ENCODE measurements around the gene APC. TPM values are rescaled to one million over a fixed set of nuclear protein-coding genes. Genes with fewer than 3 reads are reported as not detected.

Gene APC
- total and polyA plus RNA-seq, 2 of the 8 experiments (the other 6 are each of a cell fraction or from before 2014, with no cell fraction given): 6.8 to 41.9 TPM

- Histone ChIP-seq H2AK5ac (ENCODE audit: low read depth, low read length) (no peak overlapping the region), H2BK120ac (replicated peaks; ENCODE audit: low read depth, low read length) (no peak overlapping the region), H4K5ac (ENCODE audit: insufficient read length, low read depth, low read length) (no peak overlapping the region), H3K79me1 (ENCODE audit: low read depth, low read length) (no peaks in the 10 kb centered on the region), H3K79me2 (ENCODE audit: control insufficient read depth in 1 of 2, insufficient read depth in 2 of 2, low read length in 2 of 2) (no peaks in the 10 kb centered on the region), H2BK5ac (ENCODE audit: low read depth, low read length) (no peak overlapping the region), H3K36me3 (ENCODE audit: control insufficient read depth in 2 of 4, insufficient read depth in 4 of 4, low read length in 3 of 4) (no peaks in the 10 kb centered on the region), H3K27me3 (replicated peaks in 1 of 4; ENCODE audit: control insufficient read depth in 3 of 4, extremely low read depth in 1 of 4, insufficient read depth in 3 of 4, low read length in 3 of 4) (no peaks in the 10 kb centered on the region; a peak in 1 of 7 replicates), H3K4me1 (replicated peaks in 1 of 4; ENCODE audit: control insufficient read depth in 3 of 4, insufficient read depth in 4 of 4, low read length in 3 of 4) (peaks cover 0 to 9% (median 0%) of the 10 kb centered on the region in 4 experiments; a peak in 2 of 7 replicates), H3K4me3 (ENCODE audit: extremely low read depth in 1 of 4, insufficient read depth in 2 of 4, low read depth in 3 of 4, low read length in 4 of 4) (peak overlapping the region in 1 of 4 experiments; percentile 34; a peak in 1 of 8 replicates), H2BK12ac (ENCODE audit: low read depth, low read length) (no peak overlapping the region), H2AFZ (ENCODE audit: low read length) (peak overlapping the region; percentile 96), H4K8ac (ENCODE audit: extremely low read depth, insufficient read depth, low read length) (no peak overlapping the region), H3K23me2 (ENCODE audit: low read depth, low read length) (no peaks in the 10 kb centered on the region), H3K27ac (ENCODE audit: low read depth, low read length) (no peak overlapping the region), H3K4ac (replicated peaks; ENCODE audit: insufficient read length, low read depth, low read length) (no peak overlapping the region), H3K23ac (ENCODE audit: insufficient read length) (no peak overlapping the region), H2BK20ac (ENCODE audit: low read length) (no peak overlapping the region), H3K9ac (replicated peaks in 1 of 4; ENCODE audit: extremely low read depth in 1 of 4, low read depth in 3 of 4, low read length in 3 of 4) (no peak overlapping the region), H3K4me2 (ENCODE audit: insufficient read depth in 1 of 2, low read depth in 2 of 2, low read length in 2 of 2) (peak overlapping the region in 1 of 2 experiments; percentile 31; a peak in 2 of 4 replicates), H3K18ac (ENCODE audit: extremely low read depth, low read length) (0 out of 2 replicates have a peak overlapping the region, but pooled peaks have one; percentile 42), H2BK15ac (ENCODE audit: low read length) (no peak overlapping the region), H4K91ac (replicated peaks; ENCODE audit: insufficient read length, low read length) (no peak overlapping the region), H3K56ac (replicated peaks; ENCODE audit: insufficient read length, low read depth, low read length) (no peak overlapping the region), H3K14ac (ENCODE audit: insufficient read length) (no peak overlapping the region), H4K20me1 (replicated peaks in 1 of 2; ENCODE audit: control insufficient read depth in 1 of 2, insufficient read depth in 2 of 2, low read length in 2 of 2) (no peaks in the 10 kb centered on the region), H3K9me3 (ENCODE audit: insufficient read depth in 2 of 2, low read depth in 1 of 2, low read length in 1 of 2) (no peaks in the 10 kb centered on the region)
- ChIA-PET CTCF (ENCODE audit: partially characterized antibody) (interaction anchor here (0.6 to 1.6 kb wide), 27 partner anchors 9 to 614 kb away, joined by 3 to 20 read pairs (median 3); partner anchors contain the start of gene SRP19), POLR2A (ENCODE audit: partially characterized antibody) (interaction anchor here (0.6 to 1.1 kb wide), 2 partner anchors 10 to 72 kb away, joined by 3 read pairs; no protein-coding TSS in a partner anchor)
- FAIRE-seq (peak; percentile 78), DNase-seq (ENCODE audit: low read depth in 1 of 2, low spot score in 2 of 2) (no peak)
- WGBS, 2 experiments (ENCODE audit: extremely low coverage in 1 of 2, insufficient coverage in 1 of 2, insufficient read length in 1 of 2, insufficient replicate concordance in 2 of 2, low coverage in 1 of 2, low lambda C conversion rate in 2 of 2, missing lambda C conversion rate in 1 of 2): 59% methylated on average over 7 of the region's 8 CpGs; no CpG with 5 or more reads in 1 of the 2 experiments
- TF ChIP-seq TCF12 (IDR thresholded peaks at IDR 0.05; ENCODE audit: low read depth, low read length) (no peak), KDM5A (IDR thresholded peaks at IDR 0.05; ENCODE audit: low read length) (no peak), TEAD4 (IDR thresholded peaks at IDR 0.05; ENCODE audit: low read depth, low read length) (no peak), BACH1 (IDR thresholded peaks at IDR 0.05; ENCODE audit: low read length) (no peak), MAX (IDR thresholded peaks at IDR 0.05) (no peak), TAF1 (IDR thresholded peaks at IDR 0.05; ENCODE audit: low read depth, low read length) (peak; percentile 69), CREB1 (IDR thresholded peaks at IDR 0.05) (peak; percentile 23; the same call in 1 of the 2 replicates), SIX5 (IDR thresholded peaks at IDR 0.05; ENCODE audit: low read depth, low read length) (no peak), CTCF (IDR thresholded peaks at IDR 0.05; ENCODE audit: control extremely low read depth in 1 of 3, insufficient read depth in 1 of 3, low read depth in 1 of 3, low read length in 3 of 3) (peak in 2 of 3 experiments; percentile 49 to 73; a peak in 3 of 4 replicates), SP4 (IDR thresholded peaks at IDR 0.05; ENCODE audit: low read length) (no peak), CHD1 (IDR thresholded peaks at IDR 0.05; ENCODE audit: low read depth, low read length) (no peak)
These were observed 110.6 kb downstream of the APC start for GRCh38 chr5:112848116-112848811.
